Measurements from ENCODE around the gene SND1. TPM values are rescaled to one million over a fixed set of nuclear protein-coding genes. Genes with fewer than 3 reads are reported as not detected.

SND1 gene
- total and polyA plus RNA-seq, 12 donors = 58.9 to 266 (median 132) TPM

DNA sequence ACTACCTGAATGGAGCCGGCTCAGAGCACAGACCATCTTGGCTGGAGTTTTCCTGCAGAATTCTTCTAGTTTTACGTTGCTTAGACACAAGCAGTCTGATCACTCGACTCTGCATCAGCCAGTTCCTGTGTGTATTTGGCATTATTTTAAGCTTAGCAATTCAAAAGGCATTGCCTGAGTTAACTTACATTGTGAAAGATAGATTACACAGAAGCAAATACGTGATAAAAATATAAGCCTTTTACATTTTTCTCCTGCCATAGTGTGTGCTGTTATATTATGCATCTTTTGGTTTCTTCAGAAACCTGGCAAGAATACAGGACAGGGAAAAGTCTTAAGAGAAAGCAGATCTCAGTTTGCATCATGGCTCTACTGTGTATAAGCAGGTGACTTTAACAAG lies 281.2 kb downstream of the SND1 start:
- Histone ChIP-seq H3K4me1 (replicated peaks in 1 of 2) (peaks cover 2 to 3% of the 10 kb centered on the region in 2 donors), H3K4me3 (no peak overlapping the region), H3K9me3 (replicated peaks in 1 of 3) (no peaks in the 10 kb centered on the region), H3K27ac (no peak overlapping the region), H3K36me3 (replicated peaks in 1 of 2) (peaks cover 0 to 17% of the 10 kb centered on the region in 2 donors), H3K27me3 (no peaks in the 10 kb centered on the region)
- no peak for TF ChIP-seq POLR2A (IDR thresholded peaks at IDR 0.05)
- intact Hi-C loops (cut with DNase I) = no loop called here
- DNase-seq = no peak
- 92 to 96% (median 94%) methylated on average over 4 of the region's 4 CpGs for WGBS, 4 donors

DNA sequence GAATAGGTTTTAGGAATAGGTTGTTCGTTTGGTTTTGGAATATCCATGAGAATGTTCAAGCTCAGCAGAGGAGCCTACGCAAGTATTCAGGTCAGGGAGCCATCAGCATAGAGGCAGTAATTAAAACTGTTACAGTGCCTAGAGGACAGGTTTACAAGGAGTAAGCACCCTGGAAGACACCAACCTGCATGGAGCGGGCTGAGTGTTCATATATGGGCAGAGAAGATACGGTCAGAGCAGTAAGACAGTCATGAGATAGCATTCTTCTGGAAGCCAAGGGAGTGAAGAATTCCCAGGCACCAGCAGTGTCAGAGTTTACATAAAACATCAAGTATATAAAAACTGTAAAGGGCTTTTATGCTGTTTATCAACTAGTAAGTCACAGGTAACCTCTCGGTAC lies 282.7 kb downstream of the SND1 start:
- Histone ChIP-seq H3K4me1 (replicated peaks in 1 of 2) (peaks cover 0 to 6% of the 10 kb centered on the region in 2 donors), H3K27me3 (no peaks in the 10 kb centered on the region), H3K4me3 (no peak overlapping the region), H3K9me3 (replicated peaks in 1 of 3) (no peaks in the 10 kb centered on the region), H3K36me3 (replicated peaks in 1 of 2) (peaks cover 0 to 12% of the 10 kb centered on the region in 2 donors), H3K27ac (no peak overlapping the region)
- intact Hi-C loops (cut with DNase I) = no loop called here
- 98% methylated on average over 5 of the region's 5 CpGs for WGBS, 4 donors
- no peak for TF ChIP-seq POLR2A (IDR thresholded peaks at IDR 0.05)
- TF ChIP-seq, protein P1, sequence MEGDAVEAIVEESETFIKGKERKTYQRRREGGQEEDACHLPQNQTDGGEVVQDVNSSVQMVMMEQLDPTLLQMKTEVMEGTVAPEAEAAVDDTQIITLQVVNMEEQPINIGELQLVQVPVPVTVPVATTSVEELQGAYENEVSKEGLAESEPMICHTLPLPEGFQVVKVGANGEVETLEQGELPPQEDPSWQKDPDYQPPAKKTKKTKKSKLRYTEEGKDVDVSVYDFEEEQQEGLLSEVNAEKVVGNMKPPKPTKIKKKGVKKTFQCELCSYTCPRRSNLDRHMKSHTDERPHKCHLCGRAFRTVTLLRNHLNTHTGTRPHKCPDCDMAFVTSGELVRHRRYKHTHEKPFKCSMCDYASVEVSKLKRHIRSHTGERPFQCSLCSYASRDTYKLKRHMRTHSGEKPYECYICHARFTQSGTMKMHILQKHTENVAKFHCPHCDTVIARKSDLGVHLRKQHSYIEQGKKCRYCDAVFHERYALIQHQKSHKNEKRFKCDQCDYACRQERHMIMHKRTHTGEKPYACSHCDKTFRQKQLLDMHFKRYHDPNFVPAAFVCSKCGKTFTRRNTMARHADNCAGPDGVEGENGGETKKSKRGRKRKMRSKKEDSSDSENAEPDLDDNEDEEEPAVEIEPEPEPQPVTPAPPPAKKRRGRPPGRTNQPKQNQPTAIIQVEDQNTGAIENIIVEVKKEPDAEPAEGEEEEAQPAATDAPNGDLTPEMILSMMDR (IDR thresholded peaks at IDR 0.05) = no peak
- DNase-seq = no peak

DNA sequence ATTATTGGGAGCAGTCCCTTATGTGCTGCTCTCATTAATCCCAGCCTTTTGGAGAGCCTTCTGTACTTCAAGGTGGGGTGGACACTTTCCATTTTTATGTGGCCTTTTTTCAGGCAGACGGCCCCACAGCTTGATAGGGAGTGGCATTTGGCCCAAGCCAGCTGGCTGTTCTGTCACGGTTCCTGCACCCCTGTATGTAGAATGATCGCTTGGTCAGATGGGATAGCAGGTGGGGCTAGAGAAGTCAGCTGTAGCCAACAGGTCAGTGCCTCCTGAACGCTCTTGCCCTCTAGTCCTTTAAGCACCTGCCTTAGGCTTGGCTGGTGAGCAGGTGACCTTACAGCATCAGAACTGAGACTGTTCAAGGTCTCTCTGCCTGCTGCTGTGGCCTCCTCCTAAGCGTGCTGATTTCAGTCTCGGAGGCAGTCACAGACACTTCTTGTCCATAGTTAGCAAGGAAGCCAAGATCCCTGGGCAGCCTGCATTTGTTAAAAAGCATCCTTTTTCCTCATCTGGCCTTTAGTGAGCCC lies 283.9 kb downstream of the SND1 start:
- TF ChIP-seq, protein P1 (IDR thresholded peaks at IDR 0.05) = no peak
- intact Hi-C loops (cut with DNase I) = no loop called here
- Histone ChIP-seq H3K9me3 (replicated peaks in 1 of 3) (no peaks in the 10 kb centered on the region), H3K36me3 (replicated peaks in 1 of 2) (peaks cover 0 to 2% of the 10 kb centered on the region in 2 donors), H3K4me1 (replicated peaks in 1 of 2) (peaks cover 0 to 9% of the 10 kb centered on the region in 2 donors), H3K27me3 (no peaks in the 10 kb centered on the region), H3K4me3 (no peak overlapping the region), H3K27ac (no peak overlapping the region)
- 59 to 70% (median 62%) methylated on average over 3 to 6 of the region's 6 CpGs for WGBS, 4 donors
- peak in 4 of 7 donors; percentile 16 to 32 (median 20) for DNase-seq

DNA sequence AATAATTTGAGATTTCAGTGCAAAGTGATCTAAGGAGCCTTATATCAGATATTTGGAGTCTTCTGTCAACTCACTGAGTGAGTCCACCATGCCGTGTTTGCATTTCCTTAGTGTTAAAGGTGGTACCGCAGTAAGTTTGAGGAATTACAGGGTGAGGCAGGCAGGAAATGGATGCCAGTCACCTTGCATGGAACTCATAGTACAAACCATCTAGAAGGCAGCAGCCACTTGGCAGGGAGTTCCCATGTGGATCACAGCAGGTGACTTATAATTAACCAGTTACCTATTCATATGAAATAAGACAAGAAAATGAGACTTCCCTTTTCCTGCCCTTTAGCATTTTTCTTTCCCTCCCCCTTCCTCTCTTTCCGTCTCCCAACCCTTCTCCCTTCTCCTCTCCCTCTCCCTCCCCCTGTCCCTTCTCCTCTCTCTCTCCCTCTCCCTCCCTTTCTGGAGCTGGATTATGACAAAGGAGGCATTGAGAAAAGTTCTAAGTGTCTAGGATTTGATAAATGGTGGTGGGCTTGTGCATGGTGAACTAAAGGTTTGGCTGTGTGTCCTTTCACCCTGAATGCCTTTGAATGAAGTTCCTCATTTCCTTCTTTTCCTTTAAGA lies 285.2 kb downstream of the SND1 start:
- Histone ChIP-seq H3K27ac (no peak overlapping the region), H3K9me3 (replicated peaks in 1 of 3) (no peaks in the 10 kb centered on the region), H3K4me3 (no peak overlapping the region), H3K4me1 (replicated peaks in 1 of 2) (peaks cover 0 to 9% of the 10 kb centered on the region in 2 donors), H3K36me3 (replicated peaks in 1 of 2) (no peaks in the 10 kb centered on the region), H3K27me3 (no peaks in the 10 kb centered on the region)
- no peak for TF ChIP-seq POLR2A (IDR thresholded peaks at IDR 0.05)
- TF ChIP-seq, protein P1 (IDR thresholded peaks at IDR 0.05) = no peak
- no peak for DNase-seq
- intact Hi-C loops (cut with DNase I) = no loop called here
- 87 to 95% (median 91%) methylated on average over 3 of the region's 3 CpGs for WGBS, 4 donors

DNA sequence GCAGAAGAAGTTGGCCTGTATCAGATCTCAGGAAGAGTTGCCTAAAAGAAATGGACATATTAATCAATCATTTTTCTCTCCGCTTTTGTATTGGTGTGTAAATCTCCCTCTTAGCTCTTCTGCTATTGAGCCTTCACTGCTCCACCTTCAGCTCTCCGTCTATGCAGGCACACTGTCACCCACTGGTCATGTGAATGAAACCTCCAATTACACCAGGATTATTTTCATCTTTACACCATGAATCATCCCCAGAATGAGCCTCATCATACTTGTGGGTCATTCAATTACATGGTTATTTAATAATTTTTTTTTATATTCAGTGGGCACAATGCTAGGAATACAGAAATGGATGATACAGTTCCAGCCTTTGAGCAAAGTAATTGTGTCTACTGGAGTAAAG lies 286.6 kb downstream of the SND1 start:
- intact Hi-C loops (cut with DNase I) = no loop called here
- WGBS, 4 donors = 53 to 73% (median 66%) methylated on average over 2 of the region's 2 CpGs
- Histone ChIP-seq H3K27ac (peak overlapping the region in 1 of 5 donors; percentile 19), H3K36me3 (replicated peaks in 1 of 2) (no peaks in the 10 kb centered on the region), H3K27me3 (no peaks in the 10 kb centered on the region), H3K4me3 (no peak overlapping the region), H3K9me3 (replicated peaks in 1 of 3) (no peaks in the 10 kb centered on the region), H3K4me1 (replicated peaks in 1 of 2) (peaks cover 0 to 9% of the 10 kb centered on the region in 2 donors)
- DNase-seq = peak in 6 of 7 donors; percentile 36 to 67 (median 42)
- no peak for TF ChIP-seq POLR2A (IDR thresholded peaks at IDR 0.05)
- TF ChIP-seq, protein P1 (IDR thresholded peaks at IDR 0.05) = no peak
